HCT116 (cell line): ENCODE data around the gene TIMM17A. TPM values are rescaled to one million over a fixed set of nuclear protein-coding genes. Genes with fewer than 3 reads are reported as not detected.

Experiments used
- ATAC-seq: fragments of 200-7000 bp; cut with Tn5 transposase; 2 replicates; pipeline ENCODE4 v1.9.1; 2020; ENCODE audit warnings: mild to moderate bottlenecking, moderate library complexity
- BruUV-seq: library from RNA; stranded (reverse); fragments of 400-500 nt; replicated peaks from 2 replicates; lab custom pipeline; 2021; lab: Mats Ljungman, UMichigan
- CTCF ChIA-PET: fragments of 300-600 bp; sonication (Branson Sonifier 250); formaldehyde crosslinking; loops from one replicate; lab custom pipeline; 2021; ENCODE audit warnings: antibody characterized with exemption; lab: Charles Lee
- POLR2A ChIA-PET: fragments of 300-600, 350-600 bp; sonication (Branson Sonifier 250); formaldehyde crosslinking; loops from one replicate; lab custom pipeline; 2021; ENCODE audit warnings: antibody characterized with exemption; lab: Charles Lee
- RAD21 ChIA-PET, 2 experiments: fragments of 300-600 bp; sonication (Branson Sonifier 250); formaldehyde crosslinking; loops; one replicate each; lab custom pipeline; 2023; ENCODE audit warnings: low total read pairs in 2 of 2; ENCODE audit not compliant: uncharacterized antibody in 2 of 2, unreplicated experiment in 2 of 2, low non-redundant PET in 1 of 2; lab: Charles Lee
- DNase-seq: peaks from one replicate; pipeline ENCODE4 v3.0.0-alpha.2; 2010; ENCODE audit warnings: low read depth, low spot score
- H2AFZ ChIP-seq: fragments of 200-600 bp; shearing (Covaris generic), sonication (generic); 2 replicates; pipeline ENCODE4 v1.6.1; 2017; ENCODE audit warnings: low read depth, mixed run types, mixed read lengths, antibody characterized with exemption, low read length; ENCODE audit not compliant: poor library complexity, severe bottlenecking
- H3K27ac ChIP-seq: 2 replicates; pipeline ENCODE4 v1.5.1; 2012; ENCODE audit warnings: low read depth, low read length
- H3K27me3 ChIP-seq: fragments of 200-600 bp; sonication (generic); 2 replicates; pipeline ENCODE4 v1.6.1; 2016; ENCODE audit warnings: mixed run types, low read length, mixed read lengths; ENCODE audit not compliant: insufficient read depth
- H3K36me3 ChIP-seq, 2 experiments: fragments of 200-500 bp in 1 of 2; fragments of 200-600 bp in 1 of 2; sonication (Bioruptor generic) in 1 of 2; sonication (generic) in 1 of 2; 2 replicates each; pipeline versions ENCODE4 v1.5.1 to v1.6.1; 2014 to 2016; ENCODE audit warnings: low read length in 2 of 2, inconsistent platforms in 1 of 2, mixed read lengths in 1 of 2, mixed run types in 1 of 2; ENCODE audit not compliant: insufficient read depth in 2 of 2, control insufficient read depth in 1 of 2
- H3K4me1 ChIP-seq, 2 experiments: fragments of 200-600 bp in 1 of 2; sonication (generic) in 1 of 2; 2 replicates each; pipeline versions ENCODE4 v1.5.1 to v1.6.1; 2012 to 2017; ENCODE audit warnings: low read length in 2 of 2, inconsistent platforms in 1 of 2, mild to moderate bottlenecking in 1 of 2, mixed read lengths in 1 of 2, mixed run types in 1 of 2, moderate library complexity in 1 of 2; ENCODE audit not compliant: insufficient read depth in 2 of 2, control insufficient read depth in 1 of 2
- H3K4me2 ChIP-seq: fragments of 200-600 bp; sonication (generic); 2 replicates; pipeline ENCODE4 v1.6.1; 2017; ENCODE audit warnings: mixed run types, low read length, mixed read lengths
- H3K4me3 ChIP-seq, 2 experiments: fragments of 200-600 bp in 1 of 2; sonication (generic) in 1 of 2; replicated peaks in 1 of 2; 2 replicates each; pipeline ENCODE4 v1.5.1; 2011 to 2016; ENCODE audit warnings: low read length in 2 of 2, control low read depth in 1 of 2, low read depth in 1 of 2, mild to moderate bottlenecking in 1 of 2, mixed read lengths in 1 of 2, mixed run types in 1 of 2
- H3K79me2 ChIP-seq: fragments of 200-600 bp; sonication (generic); 2 replicates; pipeline ENCODE4 v1.6.1; 2017; ENCODE audit warnings: mild to moderate bottlenecking, mixed run types, low read length, moderate library complexity, mixed read lengths; ENCODE audit not compliant: insufficient read depth
- H3K9ac ChIP-seq: fragments of 200-600 bp; sonication (generic); 2 replicates; pipeline ENCODE4 v1.6.1; 2016; ENCODE audit warnings: low read length, mixed read lengths
- H3K9me2 ChIP-seq: fragments of 200-600 bp; sonication (generic), shearing (Covaris generic); 2 replicates; pipeline ENCODE4 v1.6.1; 2017; ENCODE audit warnings: mixed run types, mild to moderate bottlenecking, moderate library complexity; ENCODE audit not compliant: insufficient read depth
- H3K9me3 ChIP-seq, 2 experiments: fragments of 200-500 bp in 1 of 2; fragments of 200-600 bp in 1 of 2; sonication (Bioruptor generic) in 1 of 2; sonication (generic) in 1 of 2; 2 replicates each; pipeline ENCODE4 v1.6.1; 2014 to 2017; ENCODE audit warnings: low read length in 2 of 2, mixed read lengths in 2 of 2, inconsistent platforms in 1 of 2, low read depth in 1 of 2, mild to moderate bottlenecking in 1 of 2, mixed run types in 1 of 2, moderate library complexity in 1 of 2; ENCODE audit not compliant: control insufficient read depth in 1 of 2, insufficient read depth in 1 of 2
- H4K20me1 ChIP-seq: fragments of 200-600 bp; sonication (generic), shearing (Covaris generic); 2 replicates; pipeline ENCODE4 v1.6.1; 2017; ENCODE audit warnings: mixed run types, mild to moderate bottlenecking, moderate library complexity; ENCODE audit not compliant: insufficient read depth
- EGR1 ChIP-seq: IDR thresholded peaks from 2 replicates; pipeline ENCODE4 v1.6.1; 2012; ENCODE audit warnings: low read depth
- ELF1 ChIP-seq: IDR thresholded peaks from 2 replicates; pipeline ENCODE4 v1.6.1; 2012; ENCODE audit warnings: low read depth, borderline replicate concordance
- EZH2 ChIP-seq: fragments of 200-600 bp; sonication (generic); IDR thresholded peaks from 2 replicates; pipeline ENCODE4 v1.6.1; 2017; ENCODE audit warnings: antibody characterized with exemption, mixed run types
- EZH2phosphoT487 ChIP-seq: fragments of 200-600 bp; IDR thresholded peaks from 2 replicates; pipeline ENCODE4 v1.6.1; 2018; ENCODE audit warnings: antibody characterized with exemption, borderline replicate concordance
- JUND ChIP-seq: IDR thresholded peaks from 2 replicates; pipeline ENCODE4 v1.6.1; 2012
- POLR2AphosphoS5 ChIP-seq: IDR thresholded peaks from 2 replicates; pipeline ENCODE4 v1.6.1; 2011; ENCODE audit warnings: mild to moderate bottlenecking, low read depth, low read length, moderate library complexity
- RAD21 ChIP-seq: IDR thresholded peaks from 2 replicates; pipeline ENCODE4 v1.6.1; 2012; ENCODE audit warnings: low read depth, mild to moderate bottlenecking
- SIN3A ChIP-seq: IDR thresholded peaks from 2 replicates; pipeline ENCODE4 v1.6.1; 2012; ENCODE audit warnings: low read depth
- SP1 ChIP-seq: IDR thresholded peaks from 2 replicates; pipeline ENCODE4 v1.6.1; 2012; ENCODE audit warnings: low read depth
- TCF7L2 ChIP-seq: IDR thresholded peaks from 2 replicates; pipeline ENCODE4 v1.7.0; 2011; ENCODE audit warnings: borderline replicate concordance, inconsistent platforms; ENCODE audit not compliant: insufficient read depth, insufficient read length; ENCODE audit errors: extremely low read depth
- YY1 ChIP-seq: IDR thresholded peaks from 2 replicates; pipeline ENCODE4 v1.6.1; 2011; ENCODE audit warnings: low read length, low read depth, moderate library complexity, mild to moderate bottlenecking; ENCODE audit not compliant: insufficient replicate concordance; ENCODE audit errors: extremely low read depth
- intact Hi-C: fragments of 100-400 bp; cut with micrococcal nuclease; formaldehyde crosslinking; loops from 2 replicates; pipeline ENCODE4 v1.10.0; 2022
- total RNA-seq: library from RNA; stranded (reverse); gene quantifications from one replicate; pipeline ENCODE4 v1.2.1, GENCODE V29; 2021; ENCODE audit not compliant: unreplicated experiment

Gene TIMM17A
- total RNA-seq, 1 experiment from 2014 or later, result 100 TPM

DNA sequence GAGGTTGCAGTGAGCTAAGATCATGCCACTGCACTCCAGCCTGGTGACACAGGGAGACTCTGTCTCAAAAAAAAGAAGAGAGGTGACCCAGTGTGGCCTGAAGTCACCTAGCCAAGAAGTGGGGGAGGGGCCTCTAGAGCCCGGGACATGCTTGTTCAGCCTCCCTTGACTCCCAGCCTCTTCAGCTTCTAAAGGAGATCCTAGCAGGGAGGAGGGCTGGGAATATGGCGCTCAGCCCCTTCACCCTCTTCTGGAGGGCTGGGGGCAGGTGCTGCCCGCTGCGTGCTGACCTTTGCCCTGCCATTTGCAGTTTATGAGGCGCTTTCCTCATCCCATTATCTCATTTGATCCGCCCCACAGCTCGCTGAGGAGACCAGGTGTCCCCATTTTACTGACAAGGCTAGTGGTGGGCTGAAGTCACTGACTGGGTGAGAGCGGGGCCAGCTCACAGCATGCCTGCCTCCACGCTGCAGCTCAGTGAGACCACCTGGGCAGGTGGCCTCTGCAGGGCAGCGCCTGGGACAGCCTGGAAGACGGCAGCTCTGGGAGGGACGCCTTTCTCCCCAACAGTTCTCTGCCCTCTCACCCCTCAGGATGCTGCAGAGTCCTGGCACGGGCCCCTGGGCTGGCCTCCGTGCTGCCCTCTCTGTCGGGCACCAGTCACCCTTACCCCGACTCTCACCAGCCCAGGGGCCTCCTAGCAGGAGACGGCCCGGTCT lies 62.6 kb downstream of the TIMM17A start:
- H3K27me3 ChIP-seq, result no peaks in the 10 kb centered on the region
- H3K9ac ChIP-seq, result peak overlapping the region; percentile 66
- peaks cover 6 to 20% of the 10 kb centered on the region in 2 experiments; a peak in 3 of 4 replicates for H3K36me3 ChIP-seq
- no peaks in the 10 kb centered on the region for H3K9me2 ChIP-seq
- intact Hi-C loops, result loop anchor here (1.0 kb wide), 1 partner anchor 8 kb away; the partner anchor contains the start of gene ELF3
- peak; percentile 73 for DNase-seq
- TF ChIP-seq JUND (no peak), RAD21 (no peak), ELF1 (no peak), SIN3A (no peak), SP1 (no peak), YY1 (peak; percentile 46), EZH2 (no peak), EZH2phosphoT487 (no peak), TCF7L2 (no peak), POLR2AphosphoS5 (peak; percentile 65), EGR1 (no peak)
- BruUV-seq, result TSS peak; percentile 18
- ATAC-seq, result peak; percentile 30
- POLR2A ChIA-PET, result interaction anchor here (0.9 to 9.1 kb wide), 17 partner anchors 7 to 117 kb away, joined by 3 to 174 read pairs (median 6); partner anchors contain the start of gene ELF3
- H3K4me2 ChIP-seq, result peak overlapping the region; percentile 83
- H3K4me3 ChIP-seq, result peak overlapping the region; percentile 23 to 48
- no peak overlapping the region for H2AFZ ChIP-seq
- no peaks in the 10 kb centered on the region for H4K20me1 ChIP-seq
- H3K9me3 ChIP-seq, result no peaks in the 10 kb centered on the region
- RAD21 ChIA-PET, result interaction anchor here (1.1 to 1.4 kb wide), 3 partner anchors 9 to 100 kb away, joined by 3 to 4 read pairs (median 4); no protein-coding TSS in a partner anchor
- H3K79me2 ChIP-seq, result peaks cover 22% of the 10 kb centered on the region
- peak overlapping the region; percentile 94 for H3K27ac ChIP-seq
- CTCF ChIA-PET, result interaction anchor here (0.9 to 2.3 kb wide), 2 partner anchors 55 to 95 kb away, joined by 3 to 9 read pairs; no protein-coding TSS in a partner anchor
- peaks cover 85 to 100% of the 10 kb centered on the region in 2 experiments for H3K4me1 ChIP-seq
